Left colon (tissue), 2 donors: ENCODE data around the gene OGDH. TPM values are rescaled to one million over a fixed set of nuclear protein-coding genes. Genes with fewer than 3 reads are reported as not detected.

Experiments
- ATAC-seq: fragments of 200-7000 bp; cut with Tn5 transposase; one replicate; pipeline ENCODE4 v1.9.1; 2020; ENCODE audit warnings: mild to moderate bottlenecking, moderate library complexity
- DNase-seq, 2 donors: peaks; one replicate each; pipeline ENCODE4 v3.0.0-alpha.2; 2020
- intact Hi-C, 2 donors: fragments of 100-400 bp; cut with DNase I in 1 of 2; cut with micrococcal nuclease in 1 of 2; formaldehyde crosslinking; loops; one replicate each; pipeline versions ENCODE4 v1.11.2 to v1.14.0; 2022; cut with DNase I, micrococcal nuclease
- total RNA-seq, 2 donors: library from RNA; stranded (reverse); fragmentation: NEBNext Ultra II Directional; extraction: Animal tissue kit (Norgen Biotek cat#: 25700); gene quantifications; one replicate each; pipeline ENCODE4 v1.2.1, GENCODE V29; 2021
- donor health status: DM: no; HTN: no; CAD: no.
- donor health status: DM: yes; HTN: yes; CAD: no.

The OGDH gene
- total RNA-seq, 2 donors from 2014 or later: 174 to 221 TPM

GRCh38 chr7:44632196-44632595, 25.8 kb downstream of the OGDH start:
- ATAC-seq (no peak), DNase-seq (no peak)
- intact Hi-C loops: no loop called here

GRCh38 chr7:44633254-44634186, 27.1 kb downstream of the OGDH start:
- DNase-seq: peak; percentile 50 to 68
- intact Hi-C loops: no loop called here
- ATAC-seq: peak; percentile 16

DNA sequence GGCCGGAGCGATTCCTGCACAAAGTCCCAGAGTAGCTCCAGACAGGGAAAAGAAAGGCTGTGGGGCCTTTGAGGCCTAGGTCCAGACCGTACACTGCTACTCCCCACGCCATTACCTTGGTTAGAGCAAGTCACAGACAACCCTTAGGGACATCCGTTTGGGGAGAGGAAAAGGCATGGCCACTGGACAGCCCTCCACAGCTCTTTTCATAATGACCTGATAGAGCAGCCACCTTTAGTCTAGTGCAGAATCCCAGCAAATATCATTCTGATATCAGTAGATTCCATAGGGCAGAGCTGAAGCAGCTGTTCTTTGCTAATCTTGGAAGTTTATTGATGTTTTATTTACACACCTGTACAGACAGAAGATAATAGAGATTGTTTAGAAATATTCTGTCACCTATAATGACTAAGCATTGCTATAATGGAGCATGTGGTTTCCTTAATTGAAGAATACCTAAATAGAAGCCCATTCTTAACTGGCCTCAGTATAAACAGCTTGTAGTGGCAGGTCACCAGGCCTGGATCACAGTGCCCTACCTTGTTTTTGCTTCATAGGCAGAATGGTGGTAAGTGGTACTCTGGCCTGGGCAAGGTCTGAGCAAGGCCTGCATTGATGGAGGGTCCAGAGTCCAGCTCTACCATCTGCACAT, 27.9 kb downstream of the OGDH start:
- DNase-seq (peak in 1 of 2 donors; percentile 63), ATAC-seq (peak; percentile 54)
- intact Hi-C loops: no loop called here

GRCh38 chr7:44634839-44635591, 28.6 kb downstream of the OGDH start:
- peak; percentile 69 for ATAC-seq
- intact Hi-C loops: no loop called here
- DNase-seq: peak; percentile 86 to 89

GRCh38 chr7:44636041-44636584, 29.7 kb downstream of the OGDH start:
- intact Hi-C loops: no loop called here
- DNase-seq (no peak), ATAC-seq (peak; percentile 16)

- DNase-seq: no peak
- intact Hi-C loops: no loop called here
- ATAC-seq: no peak
These were observed 30.5 kb downstream of the OGDH start for GRCh38 chr7:44636926-44637325.

GRCh38 chr7:44637788-44638594, 31.6 kb downstream of the OGDH start:
- intact Hi-C loops: no loop called here
- peak; percentile 52 for ATAC-seq
- DNase-seq: peak; percentile 60 to 79

DNA sequence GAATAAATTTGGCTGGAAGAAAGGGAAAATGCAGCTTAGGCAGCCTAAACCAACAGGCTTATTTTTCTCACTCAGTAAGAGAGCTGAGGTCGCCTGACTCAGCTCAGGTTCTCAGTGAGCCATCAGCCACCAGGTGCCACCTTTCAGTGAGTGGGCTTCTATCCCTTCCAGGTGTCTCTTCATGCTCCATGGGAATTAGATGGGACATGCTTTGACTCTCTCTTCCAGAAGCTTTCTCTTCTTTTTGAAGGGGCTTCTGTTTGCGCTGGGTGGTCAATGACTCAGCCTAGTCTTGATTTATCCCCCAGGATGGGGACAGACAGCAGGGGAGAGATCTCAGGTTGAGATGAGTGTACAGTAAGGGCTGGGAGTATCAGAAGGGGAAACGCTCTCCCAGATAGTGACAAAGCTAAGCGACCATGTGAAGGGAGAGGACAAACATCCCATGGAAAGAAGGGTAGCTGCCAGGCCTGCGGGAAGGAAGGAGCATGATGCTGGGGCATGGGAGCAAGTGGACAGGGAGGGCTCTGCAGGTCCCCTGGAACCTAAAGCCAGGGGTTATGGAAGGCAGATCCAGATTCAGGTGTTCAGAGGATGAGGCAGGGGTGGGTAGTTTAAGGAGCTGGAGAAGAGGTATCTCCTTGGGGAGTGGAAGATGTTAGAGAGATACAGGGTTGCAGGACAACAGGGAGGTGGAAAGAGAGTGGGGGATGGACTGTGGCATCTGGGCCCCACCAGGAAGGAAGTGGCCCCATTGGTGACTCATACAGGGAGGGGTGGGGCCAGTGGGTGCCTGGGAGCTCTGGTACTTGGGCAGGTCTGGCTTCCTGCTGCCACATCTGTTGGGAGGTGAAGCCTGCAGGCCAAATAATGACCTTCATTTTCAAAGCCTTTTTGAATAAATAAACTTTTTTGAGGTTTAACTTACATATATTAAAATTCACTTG, 32.5 kb downstream of the OGDH start:
- intact Hi-C loops: no loop called here
- DNase-seq: peak; percentile 80 to 91
- peak; percentile 69 for ATAC-seq

GRCh38 chr7:44639671-44640321, 33.4 kb downstream of the OGDH start:
- intact Hi-C loops: no loop called here
- DNase-seq (peak in 1 of 2 donors; percentile 52), ATAC-seq (peak; percentile 40)

- ATAC-seq (no peak), DNase-seq (no peak)
- intact Hi-C loops: no loop called here
These were observed 36.8 kb downstream of the OGDH start for GRCh38 chr7:44643206-44643605.

DNA sequence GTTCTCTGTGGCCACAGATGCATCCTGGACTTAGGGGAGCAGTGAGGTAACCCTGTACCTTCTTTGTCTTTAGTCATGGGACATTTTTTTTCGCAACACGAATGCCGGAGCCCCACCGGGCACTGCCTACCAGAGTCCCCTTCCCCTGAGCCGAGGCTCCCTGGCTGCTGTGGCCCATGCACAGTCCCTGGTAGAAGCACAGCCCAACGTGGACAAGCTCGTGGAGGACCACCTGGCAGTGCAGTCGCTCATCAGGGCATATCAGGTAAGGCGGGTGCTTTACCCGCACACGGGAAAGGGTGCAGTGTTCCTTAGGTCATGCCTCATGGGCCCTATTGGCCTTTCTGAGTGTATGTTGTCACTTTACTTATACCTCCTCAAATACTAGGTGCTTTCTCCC, 38.8 kb downstream of the OGDH start:
- intact Hi-C loops: no loop called here
- DNase-seq: no peak
- no peak for ATAC-seq

GRCh38 chr7:44645696-44646095, 39.3 kb downstream of the OGDH start:
- ATAC-seq (no peak), DNase-seq (no peak)
- intact Hi-C loops: no loop called here

DNA sequence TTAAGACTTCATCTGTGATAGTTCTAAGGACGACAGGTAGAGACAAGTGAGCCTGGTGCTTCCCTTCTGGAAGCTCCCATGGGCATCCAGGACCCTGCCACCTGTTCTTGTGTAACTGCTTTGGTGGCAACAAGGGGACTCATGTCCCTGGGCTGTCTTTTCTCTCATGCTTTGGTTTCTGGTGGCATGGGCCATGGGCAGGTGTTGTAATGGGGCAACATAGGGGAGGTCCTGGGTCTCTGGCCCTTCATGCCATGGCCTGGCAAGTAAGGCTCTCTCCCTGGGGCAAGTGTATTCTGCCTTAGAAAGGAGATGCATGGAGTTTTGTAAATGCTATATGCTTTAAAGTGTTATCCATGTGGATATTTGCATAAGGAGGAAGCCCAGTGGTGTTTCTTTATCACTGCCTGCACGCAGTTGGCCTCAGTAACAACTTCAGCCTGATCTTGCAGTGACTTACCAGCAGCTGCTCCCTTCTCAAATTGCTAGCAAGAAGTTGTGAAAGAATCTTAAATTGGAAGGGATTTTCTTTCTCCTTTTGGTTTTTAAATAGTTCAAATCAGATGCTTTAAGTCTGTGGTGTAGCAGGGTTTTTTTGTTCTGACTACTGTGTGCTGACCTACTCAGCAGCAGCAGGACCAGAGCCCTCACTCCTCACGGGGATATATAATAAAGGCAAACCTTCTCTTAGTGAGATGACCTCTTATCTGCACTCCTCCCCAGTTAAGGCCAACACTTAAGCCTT, 39.9 kb downstream of the OGDH start:
- DNase-seq (no peak), ATAC-seq (no peak)
- intact Hi-C loops: no loop called here

DNA sequence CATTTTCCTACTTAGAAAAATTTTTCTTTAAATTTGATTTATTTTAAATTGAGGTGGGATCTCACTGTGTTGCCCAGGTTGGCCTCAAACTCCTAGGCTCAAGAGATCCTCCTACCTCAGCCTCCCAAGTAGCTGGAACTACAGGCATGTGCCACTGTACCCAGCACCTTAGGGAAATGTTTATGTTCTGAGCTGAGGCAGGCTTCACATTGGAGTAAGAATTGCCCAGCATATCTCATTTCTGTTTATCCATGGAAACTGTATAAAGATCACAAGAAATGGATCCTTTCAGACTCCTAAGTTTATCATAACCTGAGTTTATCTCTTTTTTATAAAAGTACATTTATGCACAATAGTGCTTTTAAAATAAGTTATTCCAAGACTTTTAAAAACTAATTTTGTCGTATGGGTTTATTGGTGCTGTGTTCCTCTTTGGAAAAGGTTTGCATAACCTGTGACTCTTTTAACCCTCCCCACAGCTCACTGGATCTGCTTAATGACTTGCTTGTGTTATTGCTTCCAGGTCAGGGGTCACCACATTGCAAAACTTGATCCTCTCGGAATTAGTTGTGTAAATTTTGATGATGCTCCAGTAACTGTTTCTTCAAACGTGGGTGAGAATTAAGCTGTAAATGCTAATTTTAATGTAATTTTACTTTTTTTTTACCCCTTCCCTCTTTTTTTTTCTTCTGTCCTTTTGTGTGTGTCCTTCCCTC, 40.7 kb downstream of the OGDH start:
- intact Hi-C loops: no loop called here
- ATAC-seq: no peak

GRCh38 chr7:44647981-44648714, 41.7 kb downstream of the OGDH start:
- intact Hi-C loops: no loop called here
- DNase-seq: no peak
- ATAC-seq: no peak

More for the DNA sequence above, 40.7 kb downstream of the OGDH start:
- DNase-seq: no peak
